Esophagus squamous epithelium (tissue), 4 donors: Measurements from ENCODE around the gene RNF126.

Source experiments
- POLR2A ChIP-seq, 4 donors: fragments of 450-650 bp; IDR thresholded peaks; one replicate each; pipeline ENCODE4 v1.6.1; 2017; ENCODE audit warnings: antibody characterized with exemption in 4 of 4, mild to moderate bottlenecking in 4 of 4, moderate library complexity in 3 of 4
- TF ChIP-seq, protein P1 (sequence below), 6 experiments: fragments of 450-650 bp in 4 of 6; fragments of 200-600 bp in 2 of 6; sonication (generic) in 2 of 6; IDR thresholded peaks; one replicate each; pipeline ENCODE4 v1.5.1; 2016 to 2019; ENCODE audit warnings: antibody characterized with exemption in 6 of 6, mild to moderate bottlenecking in 4 of 6, moderate library complexity in 4 of 6

GRCh38 chr19:608155-609003 lies 54.6 kb downstream of the RNF126 start:
- TF ChIP-seq, protein P1, sequence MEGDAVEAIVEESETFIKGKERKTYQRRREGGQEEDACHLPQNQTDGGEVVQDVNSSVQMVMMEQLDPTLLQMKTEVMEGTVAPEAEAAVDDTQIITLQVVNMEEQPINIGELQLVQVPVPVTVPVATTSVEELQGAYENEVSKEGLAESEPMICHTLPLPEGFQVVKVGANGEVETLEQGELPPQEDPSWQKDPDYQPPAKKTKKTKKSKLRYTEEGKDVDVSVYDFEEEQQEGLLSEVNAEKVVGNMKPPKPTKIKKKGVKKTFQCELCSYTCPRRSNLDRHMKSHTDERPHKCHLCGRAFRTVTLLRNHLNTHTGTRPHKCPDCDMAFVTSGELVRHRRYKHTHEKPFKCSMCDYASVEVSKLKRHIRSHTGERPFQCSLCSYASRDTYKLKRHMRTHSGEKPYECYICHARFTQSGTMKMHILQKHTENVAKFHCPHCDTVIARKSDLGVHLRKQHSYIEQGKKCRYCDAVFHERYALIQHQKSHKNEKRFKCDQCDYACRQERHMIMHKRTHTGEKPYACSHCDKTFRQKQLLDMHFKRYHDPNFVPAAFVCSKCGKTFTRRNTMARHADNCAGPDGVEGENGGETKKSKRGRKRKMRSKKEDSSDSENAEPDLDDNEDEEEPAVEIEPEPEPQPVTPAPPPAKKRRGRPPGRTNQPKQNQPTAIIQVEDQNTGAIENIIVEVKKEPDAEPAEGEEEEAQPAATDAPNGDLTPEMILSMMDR (IDR thresholded peaks at IDR 0.05), result no peak
- TF ChIP-seq POLR2A (IDR thresholded peaks at IDR 0.05), result no peak
